ENCODE measurements around the gene BRINP3. TPM values are rescaled to one million over a fixed set of nuclear protein-coding genes. Genes with fewer than 3 reads are reported as not detected.

Gene BRINP3
- total RNA-seq, 1 donor from 2014 or later, result not detected

- CTCF ChIA-PET, result no interaction called here
- no peak for TF ChIP-seq CTCF (IDR thresholded peaks at IDR 0.05)
- POLR2A ChIA-PET, result no interaction called here
- Mint-ChIP-seq H3K4me1 (no peaks in the 10 kb centered on the region), H3K36me3 (ENCODE audit: low read depth) (no peaks in the 10 kb centered on the region), H3K4me3 (no peak overlapping the region), H3K9me3 (peaks cover 4% of the 10 kb centered on the region), H3K27me3 (no peaks in the 10 kb centered on the region), H3K27ac (no peak overlapping the region)
- DNase-seq, result no peak
- intact Hi-C loops (cut with micrococcal nuclease), result no loop called here
- no peak for ATAC-seq (ENCODE audit: low read depth)
These were observed 337.0 kb downstream of the BRINP3 start for GRCh38 chr1:190140644-190141043.

- ChIA-PET POLR2A (no interaction called here), CTCF (no interaction called here)
- H3K36me3 Mint-ChIP-seq (ENCODE audit: low read depth), result no peaks in the 10 kb centered on the region
- no peaks in the 10 kb centered on the region for H3K4me1 Mint-ChIP-seq
- peaks cover 4% of the 10 kb centered on the region for H3K9me3 Mint-ChIP-seq
- no peak overlapping the region for H3K27ac Mint-ChIP-seq
- DNase-seq (no peak), ATAC-seq (ENCODE audit: low read depth) (no peak)
- TF ChIP-seq CTCF (IDR thresholded peaks at IDR 0.05), result no peak
- intact Hi-C loops (cut with micrococcal nuclease), result no loop called here
- H3K4me3 Mint-ChIP-seq, result no peak overlapping the region
- no peaks in the 10 kb centered on the region for H3K27me3 Mint-ChIP-seq
These were observed 339.0 kb downstream of the BRINP3 start for GRCh38 chr1:190138702-190139101.

- no peak for TF ChIP-seq CTCF (IDR thresholded peaks at IDR 0.05)
- DNase-seq (no peak), ATAC-seq (ENCODE audit: low read depth) (no peak)
- H3K9me3 Mint-ChIP-seq, result peaks cover 4% of the 10 kb centered on the region
- H3K36me3 Mint-ChIP-seq (ENCODE audit: low read depth), result no peaks in the 10 kb centered on the region
- ChIA-PET POLR2A (no interaction called here), CTCF (no interaction called here)
- H3K27me3 Mint-ChIP-seq, result no peaks in the 10 kb centered on the region
- H3K4me3 Mint-ChIP-seq, result no peak overlapping the region
- intact Hi-C loops (cut with micrococcal nuclease), result no loop called here
- no peaks in the 10 kb centered on the region for H3K4me1 Mint-ChIP-seq
- H3K27ac Mint-ChIP-seq, result no peak overlapping the region
These were observed 339.4 kb downstream of the BRINP3 start for GRCh38 chr1:190138266-190138665.

GRCh38 chr1:190129366-190129765 is 348.3 kb downstream of the BRINP3 start:
- no peak overlapping the region for H3K27ac Mint-ChIP-seq
- no peak for TF ChIP-seq CTCF (IDR thresholded peaks at IDR 0.05)
- ChIA-PET POLR2A (no interaction called here), CTCF (no interaction called here)
- no peaks in the 10 kb centered on the region for H3K4me1 Mint-ChIP-seq
- H3K27me3 Mint-ChIP-seq, result no peaks in the 10 kb centered on the region
- ATAC-seq (ENCODE audit: low read depth) (no peak), DNase-seq (no peak)
- intact Hi-C loops (cut with micrococcal nuclease), result no loop called here
- no peak overlapping the region for H3K4me3 Mint-ChIP-seq
- no peaks in the 10 kb centered on the region for H3K36me3 Mint-ChIP-seq (ENCODE audit: low read depth)
- peaks cover 3% of the 10 kb centered on the region for H3K9me3 Mint-ChIP-seq

- DNase-seq (no peak), ATAC-seq (ENCODE audit: low read depth) (no peak)
- Mint-ChIP-seq H3K36me3 (ENCODE audit: low read depth) (no peaks in the 10 kb centered on the region), H3K27ac (no peak overlapping the region), H3K9me3 (peaks cover 4% of the 10 kb centered on the region), H3K4me1 (no peaks in the 10 kb centered on the region), H3K4me3 (no peak overlapping the region), H3K27me3 (no peaks in the 10 kb centered on the region)
- CTCF ChIA-PET, result no interaction called here
- POLR2A ChIA-PET, result no interaction called here
- intact Hi-C loops (cut with micrococcal nuclease), result no loop called here
- no peak for TF ChIP-seq CTCF (IDR thresholded peaks at IDR 0.05)
These were observed 350.9 kb downstream of the BRINP3 start for GRCh38 chr1:190126728-190127127.
